Activated B cell treated with CpG ODN at 0.5 μM for 24 hours (primary cell): ENCODE measurements around the gene DDX41. TPM values are rescaled to one million over a fixed set of nuclear protein-coding genes. Genes with fewer than 3 reads are reported as not detected.
"Not testable (repeated sequence)": the region's sequence is repeated elsewhere in the genome, so short reads cannot be mapped to it uniquely, and the experiment has no call there.

ENCODE experiments used
- ATAC-seq: fragments of 200-7000 bp; cut with Tn5 transposase; one replicate; pipeline ENCODE4 v1.10.0; 2021; ENCODE audit warnings: low read depth, mild to moderate bottlenecking, moderate library complexity
- CTCF ChIA-PET: fragments of 350-600 bp; sonication (Branson Sonifier 250); formaldehyde crosslinking; loops from one replicate; lab custom pipeline; 2021; ENCODE audit warnings: antibody characterized with exemption; lab: Charles Lee
- POLR2A ChIA-PET: fragments of 350-600 bp; sonication (Branson Sonifier 250); formaldehyde crosslinking; loops from one replicate; lab custom pipeline; 2021; ENCODE audit warnings: antibody characterized with exemption; lab: Charles Lee
- DNase-seq: peaks from one replicate; pipeline ENCODE4 v3.0.0; 2022
- H3K27ac Mint-ChIP-seq: one replicate; pipeline ENCODE4 v1.8.0; 2020; ENCODE audit warnings: mixed read lengths
- H3K27me3 Mint-ChIP-seq: one replicate; pipeline ENCODE4 v1.8.0; 2021; ENCODE audit warnings: mixed read lengths
- H3K36me3 Mint-ChIP-seq: one replicate; pipeline ENCODE4 v1.8.0; 2021; ENCODE audit warnings: low read depth, mixed read lengths
- H3K4me1 Mint-ChIP-seq: one replicate; pipeline ENCODE4 v1.8.0; 2021; ENCODE audit warnings: mixed read lengths
- H3K4me3 Mint-ChIP-seq: one replicate; pipeline ENCODE4 v1.8.0; 2020; ENCODE audit warnings: mild to moderate bottlenecking, mixed read lengths
- H3K9me3 Mint-ChIP-seq: one replicate; pipeline ENCODE4 v1.8.0; 2020; ENCODE audit warnings: mixed read lengths
- CTCF ChIP-seq: fragments of 200-600 bp; IDR thresholded peaks from one replicate; pipeline ENCODE4 v1.8.0; 2022; ENCODE audit warnings: antibody characterized with exemption, mild to moderate bottlenecking
- intact Hi-C: fragments of 100-400 bp; cut with micrococcal nuclease; formaldehyde crosslinking; loops from one replicate; pipeline ENCODE4 v1.15.1; 2024
- total RNA-seq: library from RNA; stranded (reverse); gene quantifications from 2 replicates; pipeline ENCODE4 v1.2.3, GENCODE V29; 2022

Gene DDX41
- total RNA-seq, 1 donor from 2014 or later, result 144 TPM

- CTCF ChIA-PET, result interaction anchor here (0.6 kb wide), 1 partner anchor 31 kb away, joined by 3 read pairs; no protein-coding TSS in a partner anchor
- H3K36me3 Mint-ChIP-seq, result peaks cover 65% of the 10 kb centered on the region
These were observed 20.9 kb upstream of the DDX41 start for GRCh38 chr5:177537389-177538361.

DNA sequence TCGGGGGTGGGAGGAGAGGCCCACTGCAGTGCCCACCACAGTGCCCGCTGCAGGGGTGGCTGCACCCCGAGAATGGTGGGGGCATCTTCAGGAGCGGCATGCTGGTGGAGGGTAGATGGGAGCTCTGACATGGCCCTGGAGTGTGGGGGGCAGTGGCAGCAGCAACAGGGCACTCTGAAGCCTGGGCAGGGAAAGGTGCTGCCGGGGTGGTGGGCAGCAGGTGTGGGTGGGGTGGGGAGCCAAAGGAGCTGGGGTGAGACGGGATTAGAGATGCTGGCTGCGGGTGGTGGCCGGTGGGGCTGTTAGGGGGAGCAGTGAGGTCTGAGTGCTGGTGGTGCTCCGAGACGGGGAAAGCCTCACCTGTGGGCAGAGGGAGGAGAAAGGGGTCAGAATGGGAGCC is 19.6 kb upstream of the DDX41 start:
- no peak for TF ChIP-seq CTCF
- no peaks in the 10 kb centered on the region for H3K9me3 Mint-ChIP-seq
- no peak overlapping the region for H3K27ac Mint-ChIP-seq
- H3K4me3 Mint-ChIP-seq, result no peak overlapping the region
- no peaks in the 10 kb centered on the region for H3K27me3 Mint-ChIP-seq
- H3K4me1 Mint-ChIP-seq, result no peaks in the 10 kb centered on the region
- H3K36me3 Mint-ChIP-seq, result peaks cover 69% of the 10 kb centered on the region
- ChIA-PET POLR2A (no interaction called here), CTCF (no interaction called here)
- DNase-seq (no peak), ATAC-seq (no peak)
- intact Hi-C loops, result no loop called here

More at GRCh38 chr5:177537389-177538361, 20.9 kb upstream of the DDX41 start:
- TF ChIP-seq CTCF, result no peak
- no peaks in the 10 kb centered on the region for H3K9me3 Mint-ChIP-seq
- intact Hi-C loops, result no loop called here
- H3K4me3 Mint-ChIP-seq, result no peak overlapping the region
- no peaks in the 10 kb centered on the region for H3K4me1 Mint-ChIP-seq
- DNase-seq (no peak), ATAC-seq (no peak)
- POLR2A ChIA-PET, result no interaction called here
- H3K27ac Mint-ChIP-seq, result no peak overlapping the region
- H3K27me3 Mint-ChIP-seq, result no peaks in the 10 kb centered on the region

DNA sequence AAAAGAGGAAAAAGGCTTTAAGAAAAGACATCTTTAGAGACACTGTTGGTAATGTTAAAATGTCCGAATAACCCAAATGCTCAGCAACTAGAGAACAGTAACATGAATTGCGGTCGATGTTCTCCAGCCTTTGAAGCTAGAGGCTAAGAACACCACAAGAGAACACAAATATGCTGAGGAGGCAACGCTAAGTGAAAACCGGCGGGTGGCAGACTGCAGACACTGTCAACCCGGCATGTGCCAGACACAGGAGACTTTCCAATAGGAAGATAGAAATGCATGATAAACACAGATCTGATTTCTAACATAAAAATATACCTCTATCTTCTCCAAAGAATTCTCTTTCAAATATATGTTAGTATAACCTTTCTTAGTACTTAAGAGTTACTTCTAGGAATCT is 18.4 kb upstream of the DDX41 start:
- Mint-ChIP-seq H3K4me1 (no peaks in the 10 kb centered on the region), H3K27me3 (no peaks in the 10 kb centered on the region), H3K36me3 (peaks cover 75% of the 10 kb centered on the region), H3K4me3 (no peak overlapping the region), H3K9me3 (no peaks in the 10 kb centered on the region), H3K27ac (no peak overlapping the region)
- CTCF ChIA-PET, result no interaction called here
- ATAC-seq (no peak), DNase-seq (no peak)
- POLR2A ChIA-PET, result no interaction called here
- no peak for TF ChIP-seq CTCF
- intact Hi-C loops, result no loop called here

GRCh38 chr5:177534433-177534832 is 17.7 kb upstream of the DDX41 start:
- H3K9me3 Mint-ChIP-seq, H3K4me1 Mint-ChIP-seq, ATAC-seq, DNase-seq, H3K4me3 Mint-ChIP-seq, intact Hi-C loops, POLR2A ChIA-PET, H3K27me3 Mint-ChIP-seq, CTCF ChIA-PET, H3K27ac Mint-ChIP-seq: not testable (repeated sequence)
- peaks cover 73% of the 10 kb centered on the region for H3K36me3 Mint-ChIP-seq

DNA sequence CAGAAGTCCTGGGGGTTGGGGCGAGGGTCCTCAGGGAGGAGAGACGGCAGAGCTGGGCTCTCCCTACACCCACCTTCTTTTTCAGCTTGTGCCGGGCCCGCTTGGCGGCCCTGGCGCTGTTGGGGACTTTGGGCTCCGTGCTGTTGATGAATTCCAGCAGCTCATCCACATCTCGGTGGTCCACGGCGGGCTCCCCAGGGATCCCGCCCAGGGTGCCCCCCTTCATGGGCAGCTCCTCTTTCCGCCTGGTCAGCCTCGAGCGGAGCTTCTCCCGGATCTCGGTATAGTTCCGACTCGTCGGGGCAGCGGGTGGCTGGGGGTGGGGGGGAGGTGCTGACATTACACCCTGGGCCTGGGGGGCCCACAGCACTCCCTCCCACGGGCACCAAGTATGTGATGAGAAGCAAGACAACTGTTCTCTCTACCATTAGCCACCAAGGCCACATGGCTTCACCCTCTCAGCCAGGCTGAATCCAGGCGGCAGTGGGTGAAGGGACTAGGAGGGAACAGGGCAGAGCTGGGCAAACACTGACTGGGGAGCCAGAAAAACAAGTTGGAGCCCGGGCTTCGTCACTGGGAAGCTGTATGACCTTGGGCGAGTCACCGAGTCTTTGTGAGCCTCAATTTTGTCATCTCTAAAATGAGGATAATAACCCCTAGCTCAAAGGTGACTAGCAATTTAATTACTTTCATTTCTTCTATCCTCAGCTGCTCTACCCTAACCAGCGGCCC is 14.6 kb upstream of the DDX41 start:
- DNase-seq (no peak), ATAC-seq (no peak)
- ChIA-PET POLR2A (interaction anchor here (0.6 kb wide), 1 partner anchor 28 kb away, joined by 4 read pairs; no protein-coding TSS in a partner anchor), CTCF (interaction anchor here (0.8 kb wide), 1 partner anchor 10 kb away, joined by 3 read pairs; no protein-coding TSS in a partner anchor)
- TF ChIP-seq CTCF, result no peak
- Mint-ChIP-seq H3K9me3 (no peaks in the 10 kb centered on the region), H3K27ac (no peak overlapping the region), H3K4me3 (no peak overlapping the region), H3K36me3 (peaks cover 49% of the 10 kb centered on the region), H3K27me3 (no peaks in the 10 kb centered on the region), H3K4me1 (no peaks in the 10 kb centered on the region)
- intact Hi-C loops, result no loop called here
